Activated CD8-positive, alpha-beta memory T cell treated with anti-CD3 and anti-CD28 coated beads for 24 hours (primary cell): ENCODE results near the gene NOL9.

Source experiments
- DNase-seq: peaks from one replicate; pipeline ENCODE4 v3.0.0-alpha.2; 2020

The NOL9 gene

DNA sequence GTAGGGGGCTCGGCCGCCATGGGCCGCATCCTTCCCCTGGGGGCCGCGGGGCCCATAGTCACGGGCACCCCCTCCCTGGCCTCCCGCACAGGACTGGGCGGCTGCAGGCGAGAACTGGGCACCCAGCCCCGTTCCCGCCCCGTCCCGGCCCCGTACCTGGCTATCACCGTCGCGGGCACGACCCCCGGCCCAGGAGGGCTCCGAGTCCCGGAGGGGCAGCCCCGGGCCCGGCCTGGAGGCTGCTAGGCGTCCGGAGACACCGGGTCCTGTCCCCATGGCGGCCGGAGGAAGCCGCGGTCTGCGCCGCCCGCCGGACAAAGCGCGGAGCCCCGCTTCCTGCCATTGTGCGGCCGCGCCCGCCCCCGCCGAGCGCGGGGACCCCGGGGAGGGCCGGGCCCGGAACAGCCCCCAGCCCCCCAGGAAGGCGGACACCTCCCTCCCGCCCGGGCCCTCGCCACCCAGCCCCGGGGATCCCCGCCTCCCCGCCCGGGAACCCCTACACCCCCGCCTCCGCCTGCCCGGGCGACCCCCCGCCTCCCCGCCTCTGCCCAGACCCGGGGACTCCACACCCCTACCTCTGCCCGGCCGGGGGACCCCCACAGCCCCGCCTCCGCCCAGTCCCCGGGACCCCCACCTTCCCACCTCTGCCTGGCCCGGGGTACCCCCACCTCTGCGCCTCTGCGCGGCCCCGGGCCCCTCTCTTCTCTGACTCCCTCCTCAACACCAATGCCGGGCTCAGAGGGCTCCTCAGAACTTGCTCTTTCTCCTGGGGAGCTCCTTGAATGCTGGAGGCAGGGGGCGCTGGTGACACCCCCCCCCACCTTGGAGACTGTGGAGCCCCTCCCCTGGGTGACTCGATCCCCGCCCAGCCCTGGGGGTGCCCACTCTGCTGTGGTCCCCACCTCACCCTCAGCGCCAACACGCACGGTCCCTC is 68.9 kb downstream of the NOL9 start:
- DNase-seq, result no peak

DNA sequence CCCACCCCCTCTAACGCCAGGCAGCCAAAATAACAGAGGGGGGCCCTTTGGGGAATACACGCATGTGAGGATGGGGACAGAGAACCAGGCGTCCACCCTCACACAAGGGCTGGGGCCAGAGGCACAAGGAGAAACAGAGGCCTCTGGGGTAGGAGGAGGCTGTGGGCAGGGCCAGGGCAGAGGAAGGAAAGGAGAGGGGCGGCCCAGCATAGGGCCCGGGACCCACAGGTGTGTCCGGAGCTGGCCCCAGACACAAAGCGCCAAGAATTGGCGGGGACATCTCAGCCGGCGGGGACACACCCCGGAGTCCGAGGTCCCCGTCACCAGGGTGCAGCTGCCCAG is 69.5 kb downstream of the NOL9 start:
- no peak for DNase-seq

DNA sequence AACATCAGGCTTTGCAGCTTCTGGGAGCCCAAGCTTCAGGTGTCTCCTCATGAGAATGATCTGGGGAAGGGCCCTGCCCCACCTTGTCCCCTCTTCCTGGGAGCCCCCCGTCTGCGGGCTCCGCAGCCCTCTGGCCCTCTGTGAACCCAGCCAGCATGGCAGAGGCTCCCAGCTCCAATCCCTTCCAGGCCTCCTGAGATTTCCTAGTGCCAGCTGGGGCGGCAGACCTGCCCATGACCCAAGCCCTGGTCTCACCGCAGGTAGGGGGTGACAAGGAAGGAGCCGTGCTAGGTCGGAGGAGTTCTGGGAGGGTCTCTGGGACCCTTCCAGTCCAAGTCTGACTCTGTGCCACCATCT is 70.6 kb downstream of the NOL9 start:
- DNase-seq, result no peak

DNA sequence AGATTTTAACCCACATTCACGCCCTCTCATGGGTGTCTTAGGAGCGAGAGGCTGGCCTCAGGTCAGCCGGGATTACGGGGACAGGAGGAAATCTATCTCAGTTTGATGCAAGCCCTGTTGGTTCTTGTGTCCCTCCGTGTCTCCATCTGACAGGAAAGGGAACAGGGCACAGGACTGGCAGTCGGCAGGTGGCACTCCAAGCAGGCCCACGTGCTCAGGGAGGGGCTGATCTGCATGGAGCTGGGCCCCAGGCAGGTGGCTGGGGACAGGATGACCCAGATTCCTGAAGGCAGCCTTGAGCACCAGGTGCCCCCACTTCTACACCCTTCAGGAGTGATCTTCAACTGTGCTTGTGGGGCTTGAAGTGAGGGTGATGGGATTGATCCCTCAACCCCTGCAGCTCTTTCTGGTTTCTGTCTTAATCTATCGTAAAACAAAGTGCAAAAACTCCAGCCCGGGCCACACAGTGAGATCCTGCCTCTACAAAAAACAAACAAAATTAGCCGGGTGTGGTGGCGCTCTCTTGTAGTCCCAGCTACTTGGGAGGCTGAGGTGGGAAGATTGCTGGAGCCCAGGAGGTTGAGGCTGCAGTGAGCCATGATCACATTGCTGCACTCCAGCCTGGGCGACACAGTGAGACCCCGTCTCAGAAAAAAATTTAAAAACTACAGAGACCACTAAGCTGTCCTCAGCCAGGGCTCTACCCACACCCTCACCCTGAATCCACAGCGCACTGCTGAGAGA is 71.1 kb downstream of the NOL9 start:
- DNase-seq, result no peak

DNA sequence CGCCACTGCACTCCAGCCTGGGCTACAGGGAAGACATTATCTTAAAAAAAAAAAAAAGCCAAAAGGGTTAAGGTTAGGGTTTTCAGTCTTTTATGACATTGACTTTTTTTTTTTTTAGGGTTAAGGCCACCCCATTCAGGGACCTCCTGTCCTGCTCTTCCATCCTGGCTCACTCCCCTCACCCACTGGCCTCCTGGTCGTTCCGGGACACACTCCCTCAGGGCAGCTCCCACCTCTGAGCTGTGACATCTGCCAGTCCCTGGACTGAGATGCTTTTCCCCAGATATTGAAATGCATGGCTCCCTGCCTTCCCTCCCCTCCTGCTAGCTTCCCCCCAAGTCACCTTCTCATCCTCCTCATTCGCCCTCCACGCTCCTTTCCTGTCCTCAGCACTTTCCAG is 72.5 kb downstream of the NOL9 start:
- DNase-seq, result no peak

DNA sequence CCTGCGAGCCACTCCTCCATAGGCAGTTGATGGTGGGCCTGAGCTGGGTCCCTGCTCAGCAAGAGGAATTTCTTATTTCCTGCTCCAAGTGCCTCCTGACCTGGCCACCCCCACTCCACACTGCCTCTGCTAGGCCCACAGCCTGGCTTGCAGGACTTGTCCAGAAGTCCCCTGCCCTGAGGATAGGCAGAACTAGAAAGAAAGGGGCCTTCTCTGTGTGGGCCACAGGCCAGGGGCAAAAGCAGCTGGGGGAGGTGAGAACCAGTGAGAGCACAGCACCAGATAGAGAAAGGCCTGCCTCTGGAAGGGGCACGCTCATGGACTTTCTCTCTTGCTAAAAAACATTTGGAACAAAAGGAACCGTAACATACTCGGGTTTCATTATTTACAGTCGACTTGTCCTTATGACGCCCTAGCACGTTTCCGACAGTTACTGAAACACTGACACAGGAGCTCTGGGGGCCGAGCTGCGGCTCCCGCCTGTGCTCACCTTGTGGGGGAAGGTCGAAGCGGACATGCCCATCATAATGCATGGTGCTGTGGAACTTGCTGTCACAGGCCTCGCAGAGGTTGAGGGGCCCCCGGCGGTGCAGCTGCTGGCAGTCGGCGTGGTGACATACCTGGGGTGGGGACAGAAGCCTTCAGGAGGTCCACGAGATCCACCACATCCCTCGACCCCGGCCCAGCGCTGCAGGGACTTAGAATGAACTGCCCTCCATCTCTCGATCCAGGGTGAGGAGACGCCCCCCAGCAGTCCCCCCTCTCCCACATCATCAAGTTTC is 77.1 kb downstream of the NOL9 start:
- DNase-seq, result no peak

DNA sequence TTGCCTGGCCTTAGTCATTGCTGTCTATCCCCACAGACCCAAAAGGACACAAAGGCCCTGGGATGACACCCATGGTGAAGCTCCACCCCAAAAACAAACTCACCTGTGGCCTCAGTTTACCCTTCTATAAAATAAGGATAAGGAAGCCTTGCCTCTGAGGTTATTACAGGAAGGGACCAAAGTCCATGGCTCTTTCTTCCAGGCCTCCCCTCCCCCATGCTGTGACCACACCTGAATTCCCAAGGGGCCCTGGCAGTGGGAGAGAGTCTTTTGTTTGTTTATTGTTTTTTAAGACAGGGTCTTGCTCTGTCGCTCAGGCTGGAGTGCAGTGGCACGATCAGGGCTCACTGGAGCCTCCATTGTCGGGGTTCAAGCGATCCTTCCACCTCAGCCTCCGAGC is 77.8 kb downstream of the NOL9 start:
- DNase-seq, result no peak

DNA sequence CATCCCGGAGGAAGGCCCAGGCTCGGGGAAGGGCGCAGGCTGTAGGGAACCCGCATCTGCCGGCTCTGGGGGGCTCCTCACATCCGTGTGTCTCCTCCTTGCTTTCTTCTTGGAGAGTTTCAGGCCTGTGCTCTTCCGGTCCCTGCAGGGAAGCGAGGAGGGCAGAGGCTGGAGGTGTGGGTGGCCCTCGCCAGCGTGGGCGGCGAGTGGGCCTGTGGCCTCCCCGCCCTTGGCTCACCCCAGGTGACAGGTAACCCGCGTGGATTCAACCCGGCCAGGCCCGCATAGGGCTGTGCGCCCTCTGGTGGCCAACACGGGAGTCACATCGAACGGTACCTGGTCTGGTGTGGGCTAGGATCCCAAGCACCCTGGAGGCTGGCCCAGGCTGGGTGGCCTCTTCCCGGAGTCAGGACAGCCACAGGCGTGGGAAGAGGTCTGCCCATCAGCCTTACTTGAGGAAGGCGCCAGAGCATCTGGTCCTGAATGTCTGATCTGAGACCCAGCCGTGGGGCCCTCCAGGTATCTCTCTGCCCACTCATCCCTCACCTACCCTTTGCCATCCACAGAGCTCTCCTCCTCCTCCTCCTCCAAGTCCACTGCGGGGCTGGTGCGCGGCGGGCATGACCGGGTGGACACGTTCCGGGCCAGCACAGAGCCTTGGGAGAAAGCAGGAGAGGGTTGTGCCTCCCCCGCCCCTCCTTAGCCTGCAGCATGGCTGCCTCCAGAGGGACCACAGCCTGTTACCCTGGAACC is 78.8 kb downstream of the NOL9 start:
- peak; percentile 91 for DNase-seq

DNA sequence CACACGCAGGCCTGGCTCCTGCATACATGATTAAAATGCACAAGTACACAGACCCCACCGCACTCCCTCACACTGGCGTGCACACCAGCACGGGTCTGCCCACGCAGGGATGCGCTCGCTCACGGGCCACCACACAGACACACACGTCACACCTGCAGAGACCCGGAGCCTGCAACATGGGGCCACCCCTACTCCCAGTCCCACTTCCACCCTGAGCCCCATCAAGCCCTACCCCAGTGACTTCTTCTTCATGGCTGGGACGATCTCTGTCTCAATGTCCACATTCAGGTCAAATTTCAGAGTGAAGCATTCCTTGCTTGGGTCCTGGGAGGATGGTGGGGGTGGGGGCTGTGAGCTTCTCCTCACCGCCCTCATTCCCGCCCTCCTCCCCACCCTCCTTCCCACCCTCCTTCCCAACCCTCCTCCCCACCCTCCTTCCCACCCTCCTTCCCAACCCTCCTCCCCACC is 79.5 kb downstream of the NOL9 start:
- no peak for DNase-seq

DNA sequence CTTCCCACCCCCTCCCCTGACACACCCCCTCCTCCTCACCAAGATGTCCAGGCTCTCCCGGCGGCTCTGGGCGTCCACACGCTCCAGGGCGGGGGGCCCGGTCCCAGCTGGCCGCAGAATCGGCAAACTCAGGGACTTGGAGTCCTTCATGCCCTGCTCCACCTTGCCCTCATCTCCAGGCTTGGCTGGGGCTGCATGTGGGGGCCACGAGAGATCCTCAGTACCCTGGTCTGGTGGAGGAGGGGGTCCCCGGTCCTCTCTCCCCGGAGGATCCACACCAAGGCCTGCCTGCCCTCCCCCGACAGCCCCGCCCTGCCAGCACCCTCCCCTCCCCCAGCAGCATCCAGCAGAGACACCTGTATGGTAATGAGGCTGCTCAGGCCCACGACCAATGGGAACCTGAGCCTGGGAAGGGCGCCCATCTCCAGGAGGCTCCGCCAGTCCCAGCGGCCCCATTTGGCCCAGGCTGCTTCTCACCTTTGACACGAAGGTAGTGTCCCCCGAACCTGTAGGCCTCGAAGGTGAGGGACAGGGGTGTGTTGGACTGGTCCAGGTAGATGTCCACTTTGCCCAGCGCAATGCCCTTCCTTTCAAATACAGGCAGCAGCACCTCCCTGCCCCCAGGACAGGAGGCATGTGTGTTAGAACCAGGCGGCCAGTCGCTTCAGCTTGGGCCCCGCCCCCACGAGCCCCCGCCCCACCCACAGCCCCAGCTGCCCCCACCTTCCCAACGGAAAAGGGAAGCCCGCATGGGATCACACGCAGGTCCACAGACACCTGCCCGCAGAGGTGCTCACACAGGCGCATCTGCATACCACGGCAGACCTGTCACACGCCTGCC is 80.1 kb downstream of the NOL9 start:
- DNase-seq, result no peak

DNA sequence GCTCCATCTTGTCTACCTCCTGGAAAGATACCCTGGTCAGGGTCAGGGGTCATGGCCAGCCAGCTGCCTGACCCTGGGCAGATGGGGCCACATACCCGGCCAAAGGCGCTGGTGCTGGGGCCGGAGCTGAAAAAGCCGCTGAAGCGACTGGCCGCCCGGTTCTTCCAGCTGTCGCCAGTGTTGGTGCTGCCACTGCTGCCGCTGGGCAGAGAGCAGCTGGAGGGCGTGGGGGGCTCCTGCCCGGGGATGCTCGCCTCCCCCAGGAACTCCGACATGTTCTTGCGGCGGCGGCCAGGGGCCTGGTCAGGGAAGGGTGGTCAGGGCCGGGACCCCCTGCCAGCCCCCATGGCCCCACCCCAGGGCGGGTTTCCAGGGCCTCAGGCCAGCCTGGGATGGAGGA is 81.2 kb downstream of the NOL9 start:
- no peak for DNase-seq

DNA sequence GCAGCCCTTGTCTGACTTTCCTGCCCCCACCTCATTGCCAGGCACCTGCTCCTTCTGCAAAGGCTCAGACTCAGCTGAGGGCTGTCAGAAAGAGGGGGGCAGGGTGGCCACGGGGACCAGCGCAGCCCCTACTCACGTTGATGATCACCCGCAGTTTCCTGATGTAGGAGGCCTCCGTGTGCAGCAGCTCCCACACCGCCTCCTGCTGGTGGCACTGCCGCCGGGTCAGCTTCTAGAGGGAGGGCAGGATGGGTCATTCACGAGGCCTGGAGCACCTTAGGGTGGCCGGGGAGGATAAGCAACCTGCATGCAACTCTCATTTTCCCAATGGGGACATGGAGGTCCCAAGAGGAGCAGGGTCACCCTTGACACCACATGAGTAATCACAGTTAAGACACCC is 81.9 kb downstream of the NOL9 start:
- no peak for DNase-seq

DNA sequence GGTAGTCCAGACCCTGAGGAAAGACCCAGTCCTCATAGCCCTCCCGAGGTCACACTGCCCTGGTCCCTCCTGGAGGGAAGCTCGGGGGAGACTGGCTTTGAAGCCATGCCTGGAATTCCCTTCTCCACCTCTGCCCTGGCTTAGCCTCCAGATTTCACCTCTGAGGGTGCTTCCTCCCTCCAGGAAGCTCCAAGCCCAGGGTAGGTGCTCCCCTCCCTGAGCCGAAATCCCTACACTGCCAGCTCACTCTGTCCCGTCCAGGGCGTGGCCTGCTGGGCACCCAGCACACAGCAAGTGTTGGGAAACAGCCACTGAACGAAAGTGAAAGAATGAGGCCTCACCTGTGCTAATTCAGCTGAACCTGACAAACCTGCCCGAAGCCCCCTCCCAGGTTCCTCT is 82.3 kb downstream of the NOL9 start:
- no peak for DNase-seq
